H9 (cell line): Measurements from ENCODE around the gene NEK5. TPM values are rescaled to one million over a fixed set of nuclear protein-coding genes. Genes with fewer than 3 reads are reported as not detected.

Experiments used
- DNase-seq: peaks from one replicate; pipeline ENCODE4 v3.0.0-alpha.2; 2017
- H2AFZ ChIP-seq: one replicate; pipeline ENCODE4 v1.6.1; 2013; ENCODE audit warnings: mild to moderate bottlenecking, low read length, control low read depth, moderate library complexity
- H2AK5ac ChIP-seq: 2 replicates; pipeline ENCODE4 v1.6.1; 2013; ENCODE audit warnings: low read length, control low read depth, mixed read lengths; ENCODE audit not compliant: insufficient read length
- H2BK120ac ChIP-seq: one replicate; pipeline ENCODE4 v1.6.1; 2013; ENCODE audit warnings: low read depth, mild to moderate bottlenecking, low read length, control low read depth, inconsistent platforms; ENCODE audit not compliant: poor library complexity, severe bottlenecking
- H2BK12ac ChIP-seq: 2 replicates; pipeline ENCODE4 v1.6.1; 2013; ENCODE audit warnings: low read length, control low read depth, mixed read lengths, low read depth; ENCODE audit not compliant: insufficient read length
- H2BK15ac ChIP-seq: 2 replicates; pipeline ENCODE4 v1.6.1; 2013; ENCODE audit warnings: low read depth, low read length, control low read depth
- H2BK20ac ChIP-seq: one replicate; pipeline ENCODE4 v1.6.1; 2013; ENCODE audit warnings: low read depth, mild to moderate bottlenecking, low read length, control low read depth, inconsistent platforms; ENCODE audit not compliant: poor library complexity, severe bottlenecking
- H2BK5ac ChIP-seq: 2 replicates; pipeline ENCODE4 v1.6.1; 2013; ENCODE audit warnings: low read length, control low read depth, mixed read lengths; ENCODE audit not compliant: insufficient read length
- H3K14ac ChIP-seq: 2 replicates; pipeline ENCODE4 v1.6.1; 2013; ENCODE audit warnings: low read length, control low read depth; ENCODE audit not compliant: insufficient read depth
- H3K18ac ChIP-seq: 2 replicates; pipeline ENCODE4 v1.6.1; 2013; ENCODE audit warnings: low read depth, mild to moderate bottlenecking, mixed read lengths, low read length, control low read depth; ENCODE audit not compliant: insufficient read length
- H3K23ac ChIP-seq: 2 replicates; pipeline ENCODE4 v1.6.1; 2013; ENCODE audit warnings: low read length, control low read depth, mixed read lengths, low read depth; ENCODE audit not compliant: insufficient read length
- H3K23me2 ChIP-seq: 2 replicates; pipeline ENCODE4 v1.6.1; 2013; ENCODE audit warnings: low read depth, mild to moderate bottlenecking, mixed read lengths, low read length, control low read depth; ENCODE audit not compliant: insufficient read length, poor library complexity, severe bottlenecking
- H3K27ac ChIP-seq: 2 replicates; pipeline ENCODE4 v1.5.1; 2013; ENCODE audit warnings: low read length, control low read depth, mixed read lengths, low read depth; ENCODE audit not compliant: insufficient read length
- H3K27me3 ChIP-seq: 2 replicates; pipeline ENCODE4 v1.6.1; 2013; ENCODE audit warnings: low read length, control low read depth, inconsistent platforms; ENCODE audit not compliant: insufficient read depth
- H3K4ac ChIP-seq: 2 replicates; pipeline ENCODE4 v1.6.1; 2013; ENCODE audit warnings: low read depth, mild to moderate bottlenecking, control low read depth, inconsistent platforms, low read length, moderate library complexity
- H3K4me1 ChIP-seq: 2 replicates; pipeline ENCODE4 v1.6.1; 2013; ENCODE audit warnings: low read length, control low read depth, inconsistent platforms; ENCODE audit not compliant: insufficient read depth
- H3K4me2 ChIP-seq: 2 replicates; pipeline ENCODE4 v1.6.1; 2013; ENCODE audit warnings: low read length, control low read depth, mixed read lengths; ENCODE audit not compliant: insufficient read length, insufficient read depth
- H3K56ac ChIP-seq: 2 replicates; pipeline ENCODE4 v1.6.1; 2013; ENCODE audit warnings: low read depth, mild to moderate bottlenecking, mixed read lengths, low read length, control low read depth; ENCODE audit not compliant: insufficient read length
- H3K79me1 ChIP-seq: 2 replicates; pipeline ENCODE4 v1.6.1; 2013; ENCODE audit warnings: low read depth, mild to moderate bottlenecking, moderate library complexity, low read length, control low read depth, inconsistent platforms; ENCODE audit not compliant: insufficient read depth, poor library complexity, severe bottlenecking
- H3K79me2 ChIP-seq: 2 replicates; pipeline ENCODE4 v1.6.1; 2013; ENCODE audit warnings: low read length, control low read depth, inconsistent platforms; ENCODE audit not compliant: insufficient read depth
- H3K9ac ChIP-seq: 2 replicates; pipeline ENCODE4 v1.6.1; 2013; ENCODE audit warnings: low read length, control low read depth, mixed read lengths; ENCODE audit not compliant: insufficient read length; ENCODE audit errors: extremely low read depth
- H3K9me3 ChIP-seq: one replicate; pipeline ENCODE4 v1.6.1; 2013; ENCODE audit warnings: low read depth, low read length, inconsistent platforms; ENCODE audit not compliant: control insufficient read depth
- H3T11ph ChIP-seq: one replicate; pipeline ENCODE4 v1.6.1; 2013; ENCODE audit warnings: mild to moderate bottlenecking, low read length, control low read depth, inconsistent platforms
- H4K20me1 ChIP-seq: one replicate; pipeline ENCODE4 v1.6.1; 2013; ENCODE audit not compliant: control insufficient read depth, insufficient read length, insufficient read depth
- H4K5ac ChIP-seq: 2 replicates; pipeline ENCODE4 v1.6.1; 2013; ENCODE audit warnings: low read depth, mild to moderate bottlenecking, mixed read lengths, low read length, control low read depth; ENCODE audit not compliant: insufficient read length
- H4K8ac ChIP-seq: replicated peaks from 2 replicates; pipeline ENCODE4 v1.6.1; 2013; ENCODE audit warnings: low read length, control low read depth, mixed read lengths, low read depth; ENCODE audit not compliant: insufficient read length
- H4K91ac ChIP-seq: 2 replicates; pipeline ENCODE4 v1.6.1; 2013; ENCODE audit warnings: low read depth, mild to moderate bottlenecking, moderate library complexity, mixed read lengths, low read length, control low read depth; ENCODE audit not compliant: insufficient read length
- H3K27ac Mint-ChIP-seq, 3 experiments: 2 replicates in 2 of 3; 3 replicates in 1 of 3; pipeline ENCODE4 v1.8.0; 2020 to 2021; ENCODE audit warnings: mixed read lengths in 3 of 3, mild to moderate bottlenecking in 1 of 3, moderate library complexity in 1 of 3
- H3K27me3 Mint-ChIP-seq: 2 replicates; pipeline ENCODE4 v1.8.0; 2021; ENCODE audit warnings: low read depth, mild to moderate bottlenecking, moderate library complexity, mixed read lengths
- H3K36me3 Mint-ChIP-seq, 3 experiments: 2 replicates in 2 of 3; 3 replicates in 1 of 3; pipeline ENCODE4 v1.8.0; 2020 to 2021; ENCODE audit warnings: low read depth in 3 of 3, mixed read lengths in 3 of 3; ENCODE audit not compliant: insufficient read depth in 1 of 3
- H3K4me1 Mint-ChIP-seq, 2 experiments: 2 replicates each; pipeline ENCODE4 v1.8.0; 2020; ENCODE audit warnings: mixed read lengths in 2 of 2
- H3K4me3 Mint-ChIP-seq, 2 experiments: 2 replicates in 1 of 2; 3 replicates in 1 of 2; pipeline ENCODE4 v1.8.0; 2020 to 2021; ENCODE audit warnings: mild to moderate bottlenecking in 2 of 2, mixed read lengths in 2 of 2, moderate library complexity in 1 of 2
- H3K9me3 Mint-ChIP-seq, 2 experiments: 2 replicates in 1 of 2; 3 replicates in 1 of 2; pipeline ENCODE4 v1.8.0; 2020; ENCODE audit warnings: mild to moderate bottlenecking in 2 of 2, mixed read lengths in 2 of 2, moderate library complexity in 1 of 2
- CTCF ChIP-seq: fragments of 200-600 bp; sonication (generic); conservative IDR thresholded peaks from 3 replicates; pipeline ENCODE4 v1.8.0; 2021; ENCODE audit warnings: antibody characterized with exemption, mild to moderate bottlenecking
- WGBS: extraction: QIAGEN DNeasy Blood & Tissue Kit; methylation state at CpG from one replicate; pipeline ENCODE4 v1.1.7; 2013; ENCODE audit warnings: missing lambda C conversion rate, low lambda C conversion rate, mixed read lengths; ENCODE audit not compliant: insufficient read length; ENCODE audit errors: extremely low coverage; 5-methylcytosine and 5-hydroxymethylcytosine counted together
- total RNA-seq: library from RNA; stranded (reverse); gene quantifications from 2 replicates; pipeline ENCODE4 v1.2.1, GENCODE V29; 2021

Gene NEK5
- total RNA-seq, 1 experiment from 2014 or later: 0.26 TPM

GRCh38 chr13:52118595-52118994 is 10.3 kb downstream of the NEK5 start:
- no peaks in the 10 kb centered on the region for H3K79me1 ChIP-seq
- H3K14ac ChIP-seq: no peak overlapping the region
- Mint-ChIP-seq H3K27me3 (peaks cover 2% of the 10 kb centered on the region; the same call in 1 of the 2 replicates), H3K4me3 (no peak overlapping the region), H3K27ac (no peak overlapping the region; a peak in 1 of 7 replicates), H3K9me3 (no peaks in the 10 kb centered on the region), H3K4me1 (no peaks in the 10 kb centered on the region; a peak in 1 of 4 replicates), H3K36me3 (no peaks in the 10 kb centered on the region)
- no peak overlapping the region for H4K5ac ChIP-seq
- no peak overlapping the region for H4K8ac ChIP-seq
- H3K4ac ChIP-seq: no peak overlapping the region
- H3K9ac ChIP-seq: no peak overlapping the region
- no peak overlapping the region for H2BK12ac ChIP-seq
- no peak overlapping the region for H2BK15ac ChIP-seq
- H2BK20ac ChIP-seq: no peak overlapping the region
- H2BK120ac ChIP-seq: no peak overlapping the region
- TF ChIP-seq CTCF: no peak
- H3K18ac ChIP-seq: no peak overlapping the region
- no peak for DNase-seq
- H3T11ph ChIP-seq: no peak overlapping the region
- no peak overlapping the region for H2AFZ ChIP-seq
- no peak overlapping the region for H3K56ac ChIP-seq
- no peaks in the 10 kb centered on the region for H3K79me2 ChIP-seq
- H3K27me3 ChIP-seq: no peaks in the 10 kb centered on the region
- no peaks in the 10 kb centered on the region for H4K20me1 ChIP-seq
- no peak overlapping the region for H3K27ac ChIP-seq
- no peak overlapping the region for H2AK5ac ChIP-seq
- no peak overlapping the region for H3K4me2 ChIP-seq
- no CpG with 5 or more reads among the region's 3 CpGs for WGBS
- H3K23ac ChIP-seq: no peak overlapping the region
- H3K23me2 ChIP-seq: no peaks in the 10 kb centered on the region
- H2BK5ac ChIP-seq: no peak overlapping the region
- H4K91ac ChIP-seq: no peak overlapping the region
- H3K9me3 ChIP-seq: no peaks in the 10 kb centered on the region
- no peaks in the 10 kb centered on the region for H3K4me1 ChIP-seq
